ENCODE measurements around the gene GLYATL1. TPM values are rescaled to one million over a fixed set of nuclear protein-coding genes. Genes with fewer than 3 reads are reported as not detected.

The GLYATL1 gene
- total RNA-seq, 5 donors from 2014 or later (not counting 1 experiment from before 2014, with no cell fraction given) = 0.51 TPM; not detected in 4

- no peaks in the 10 kb centered on the region for H3K4me1 Mint-ChIP-seq
- ATAC-seq (replicated peaks in 1 of 4) = no peak
- Histone ChIP-seq H3K4me3 (ENCODE audit: control insufficient read depth in 1 of 2, extremely low read depth in 1 of 2, low read length in 1 of 2) (no peak overlapping the region), H3K9me3 (no peaks in the 10 kb centered on the region), H3K36me3 (ENCODE audit: control insufficient read depth in 2 of 2, extremely low read depth in 1 of 2, insufficient read depth in 1 of 2, low read length in 1 of 2) (no peaks in the 10 kb centered on the region), H3K4me1 (ENCODE audit: control insufficient read depth in 1 of 2, extremely low read depth in 1 of 2, insufficient read depth in 2 of 2, low read length in 2 of 2) (no peaks in the 10 kb centered on the region), H3K27me3 (replicated peaks in 1 of 2; ENCODE audit: control insufficient read depth in 2 of 2, extremely low read depth in 1 of 2, insufficient read depth in 2 of 2, low read length in 1 of 2) (peaks cover 2 to 23% of the 10 kb centered on the region in 2 experiments), H3K27ac (ENCODE audit: low read length) (no peak overlapping the region)
- H3K27ac Mint-ChIP-seq = no peak overlapping the region
- peaks cover 67 to 69% of the 10 kb centered on the region in 2 donors for H3K27me3 Mint-ChIP-seq
- CTCF ChIA-PET = no interaction called here
- 37% methylated on average over 19 of the region's 33 CpGs for WGBS (ENCODE audit: insufficient coverage)
- POLR2A ChIA-PET = no interaction called here
- H3K9me3 Mint-ChIP-seq = no peaks in the 10 kb centered on the region
- H3K4me3 Mint-ChIP-seq = no peak overlapping the region
- DNase-seq = no peak
- H3K36me3 Mint-ChIP-seq = no peaks in the 10 kb centered on the region
Measured at GRCh38 chr11:58905721-58906547, 33.4 kb upstream of the GLYATL1 start.

- 52% methylated on average over 3 of the region's 3 CpGs for WGBS (ENCODE audit: insufficient coverage)
- H3K27ac Mint-ChIP-seq = no peak overlapping the region
- ATAC-seq (replicated peaks in 1 of 4) = no peak
- no peaks in the 10 kb centered on the region for H3K4me1 Mint-ChIP-seq
- Histone ChIP-seq H3K27ac (ENCODE audit: low read length) (no peak overlapping the region), H3K36me3 (ENCODE audit: control insufficient read depth in 2 of 2, extremely low read depth in 1 of 2, insufficient read depth in 1 of 2, low read length in 1 of 2) (no peaks in the 10 kb centered on the region), H3K4me1 (ENCODE audit: control insufficient read depth in 1 of 2, extremely low read depth in 1 of 2, insufficient read depth in 2 of 2, low read length in 2 of 2) (no peaks in the 10 kb centered on the region), H3K27me3 (replicated peaks in 1 of 2; ENCODE audit: control insufficient read depth in 2 of 2, extremely low read depth in 1 of 2, insufficient read depth in 2 of 2, low read length in 1 of 2) (peaks cover 2 to 21% of the 10 kb centered on the region in 2 experiments), H3K4me3 (ENCODE audit: control insufficient read depth in 1 of 2, extremely low read depth in 1 of 2, low read length in 1 of 2) (no peak overlapping the region), H3K9me3 (no peaks in the 10 kb centered on the region)
- ChIA-PET CTCF (no interaction called here), POLR2A (no interaction called here)
- no peak for DNase-seq
- H3K4me3 Mint-ChIP-seq = no peak overlapping the region
- H3K9me3 Mint-ChIP-seq = no peaks in the 10 kb centered on the region
- H3K27me3 Mint-ChIP-seq = peaks cover 58 to 60% of the 10 kb centered on the region in 2 donors
- H3K36me3 Mint-ChIP-seq = no peaks in the 10 kb centered on the region
Measured at GRCh38 chr11:58907780-58908179, 31.5 kb upstream of the GLYATL1 start.

GRCh38 chr11:58912124-58912523, 27.2 kb upstream of the GLYATL1 start:
- ChIA-PET CTCF (no interaction called here), POLR2A (no interaction called here)
- DNase-seq (no peak), ATAC-seq (replicated peaks in 1 of 4) (no peak)
- H3K4me3 ChIP-seq (ENCODE audit: control insufficient read depth in 1 of 2, extremely low read depth in 1 of 2, low read length in 1 of 2) = no peak overlapping the region
- Mint-ChIP-seq H3K36me3 (no peaks in the 10 kb centered on the region), H3K9me3 (peaks cover 8 to 13% (median 11%) of the 10 kb centered on the region in 3 donors), H3K4me3 (no peak overlapping the region), H3K27me3 (peaks cover 35 to 39% of the 10 kb centered on the region in 2 donors), H3K4me1 (no peaks in the 10 kb centered on the region), H3K27ac (no peak overlapping the region)
- no peaks in the 10 kb centered on the region for H3K4me1 ChIP-seq (ENCODE audit: control insufficient read depth in 1 of 2, extremely low read depth in 1 of 2, insufficient read depth in 2 of 2, low read length in 2 of 2)
- no peaks in the 10 kb centered on the region for H3K27me3 ChIP-seq (replicated peaks in 1 of 2; ENCODE audit: control insufficient read depth in 2 of 2, extremely low read depth in 1 of 2, insufficient read depth in 2 of 2, low read length in 1 of 2)
- no peaks in the 10 kb centered on the region for H3K9me3 ChIP-seq
- no peak overlapping the region for H3K27ac ChIP-seq (ENCODE audit: low read length)
- no peaks in the 10 kb centered on the region for H3K36me3 ChIP-seq (ENCODE audit: control insufficient read depth in 2 of 2, extremely low read depth in 1 of 2, insufficient read depth in 1 of 2, low read length in 1 of 2)

- H3K9me3 ChIP-seq = no peaks in the 10 kb centered on the region
- no peaks in the 10 kb centered on the region for H3K36me3 ChIP-seq (ENCODE audit: control insufficient read depth in 2 of 2, extremely low read depth in 1 of 2, insufficient read depth in 1 of 2, low read length in 1 of 2)
- no peaks in the 10 kb centered on the region for H3K27me3 ChIP-seq (replicated peaks in 1 of 2; ENCODE audit: control insufficient read depth in 2 of 2, extremely low read depth in 1 of 2, insufficient read depth in 2 of 2, low read length in 1 of 2)
- H3K4me3 Mint-ChIP-seq = no peak overlapping the region
- no peak overlapping the region for H3K4me3 ChIP-seq (ENCODE audit: control insufficient read depth in 1 of 2, extremely low read depth in 1 of 2, low read length in 1 of 2)
- CTCF ChIA-PET = no interaction called here
- H3K4me1 Mint-ChIP-seq = no peaks in the 10 kb centered on the region
- H3K4me1 ChIP-seq (ENCODE audit: control insufficient read depth in 1 of 2, extremely low read depth in 1 of 2, insufficient read depth in 2 of 2, low read length in 2 of 2) = no peaks in the 10 kb centered on the region
- H3K27me3 Mint-ChIP-seq = peaks cover 26 to 27% of the 10 kb centered on the region in 2 donors
- DNase-seq = no peak
- H3K27ac ChIP-seq (ENCODE audit: low read length) = no peak overlapping the region
- H3K36me3 Mint-ChIP-seq = no peaks in the 10 kb centered on the region
- no peak for ATAC-seq (replicated peaks in 1 of 4)
- H3K9me3 Mint-ChIP-seq = peaks cover 12 to 23% (median 18%) of the 10 kb centered on the region in 3 donors
- POLR2A ChIA-PET = no interaction called here
- H3K27ac Mint-ChIP-seq = no peak overlapping the region
Measured at GRCh38 chr11:58913685-58914084, 25.6 kb upstream of the GLYATL1 start.

GRCh38 chr11:58914821-58915543, 24.3 kb upstream of the GLYATL1 start:
- Histone ChIP-seq H3K27me3 (replicated peaks in 1 of 2; ENCODE audit: control insufficient read depth in 2 of 2, extremely low read depth in 1 of 2, insufficient read depth in 2 of 2, low read length in 1 of 2) (no peaks in the 10 kb centered on the region), H3K4me1 (ENCODE audit: control insufficient read depth in 1 of 2, extremely low read depth in 1 of 2, insufficient read depth in 2 of 2, low read length in 2 of 2) (no peaks in the 10 kb centered on the region), H3K27ac (ENCODE audit: low read length) (no peak overlapping the region), H3K9me3 (no peaks in the 10 kb centered on the region), H3K36me3 (ENCODE audit: control insufficient read depth in 2 of 2, extremely low read depth in 1 of 2, insufficient read depth in 1 of 2, low read length in 1 of 2) (no peaks in the 10 kb centered on the region), H3K4me3 (ENCODE audit: control insufficient read depth in 1 of 2, extremely low read depth in 1 of 2, low read length in 1 of 2) (no peak overlapping the region)
- DNase-seq (no peak), ATAC-seq (replicated peaks in 1 of 4) (no peak)
- 71% methylated on average over 1 of the region's 2 CpGs for WGBS (ENCODE audit: insufficient coverage)
- ChIA-PET POLR2A (no interaction called here), CTCF (no interaction called here)
- peaks cover 12 to 23% (median 18%) of the 10 kb centered on the region in 3 donors for H3K9me3 Mint-ChIP-seq
- no peaks in the 10 kb centered on the region for H3K36me3 Mint-ChIP-seq
- H3K27ac Mint-ChIP-seq = no peak overlapping the region
- H3K4me1 Mint-ChIP-seq = no peaks in the 10 kb centered on the region
- no peak overlapping the region for H3K4me3 Mint-ChIP-seq
- H3K27me3 Mint-ChIP-seq = peaks cover 17 to 24% of the 10 kb centered on the region in 2 donors

- peaks cover 14 to 23% of the 10 kb centered on the region in 2 donors for H3K27me3 Mint-ChIP-seq
- no peaks in the 10 kb centered on the region for H3K9me3 ChIP-seq
- H3K27ac ChIP-seq (ENCODE audit: low read length) = no peak overlapping the region
- H3K4me3 ChIP-seq (ENCODE audit: control insufficient read depth in 1 of 2, extremely low read depth in 1 of 2, low read length in 1 of 2) = no peak overlapping the region
- no peak overlapping the region for H3K27ac Mint-ChIP-seq
- ATAC-seq (replicated peaks in 1 of 4) (no peak), DNase-seq (no peak)
- H3K36me3 Mint-ChIP-seq = no peaks in the 10 kb centered on the region
- H3K4me1 ChIP-seq (ENCODE audit: control insufficient read depth in 1 of 2, extremely low read depth in 1 of 2, insufficient read depth in 2 of 2, low read length in 2 of 2) = no peaks in the 10 kb centered on the region
- ChIA-PET CTCF (no interaction called here), POLR2A (no interaction called here)
- H3K9me3 Mint-ChIP-seq = peaks cover 12 to 23% (median 18%) of the 10 kb centered on the region in 3 donors
- no CpG with 5 or more reads among the region's 2 CpGs for WGBS (ENCODE audit: insufficient coverage)
- H3K27me3 ChIP-seq (replicated peaks in 1 of 2; ENCODE audit: control insufficient read depth in 2 of 2, extremely low read depth in 1 of 2, insufficient read depth in 2 of 2, low read length in 1 of 2) = peaks cover 0 to 2% of the 10 kb centered on the region in 2 experiments
- H3K36me3 ChIP-seq (ENCODE audit: control insufficient read depth in 2 of 2, extremely low read depth in 1 of 2, insufficient read depth in 1 of 2, low read length in 1 of 2) = no peaks in the 10 kb centered on the region
- no peak overlapping the region for H3K4me3 Mint-ChIP-seq
- H3K4me1 Mint-ChIP-seq = no peaks in the 10 kb centered on the region
Measured at GRCh38 chr11:58916637-58917036, 22.7 kb upstream of the GLYATL1 start.
